ENCODE data around the gene RAB22A. TPM values are rescaled to one million over a fixed set of nuclear protein-coding genes. Genes with fewer than 3 reads are reported as not detected.
A peak's percentile ranks its signal among the peaks of the same experiment; 100 is the strongest.
"Not testable (repeated sequence)": the region's sequence is repeated elsewhere in the genome, so short reads cannot be mapped to it uniquely, and the experiment has no call there.

RAB22A gene
- total RNA-seq, 1 experiment from 2014 or later, result 25.4 TPM

- no peaks in the 10 kb centered on the region for H3K27me3 ChIP-seq
- H3K36me3 ChIP-seq, result peaks cover 25% of the 10 kb centered on the region
- no peak overlapping the region for H3K4me3 ChIP-seq
- no peak for DNase-seq
- no peak overlapping the region for H3K27ac ChIP-seq
- H3K4me1 ChIP-seq, result no peaks in the 10 kb centered on the region; the same call in 1 of the 2 replicates
- no peaks in the 10 kb centered on the region for H3K9me3 ChIP-seq (replicated peaks)
Observed at GRCh38 chr20:58344741-58345140, 35.2 kb downstream of the RAB22A start.

- no peak overlapping the region for H3K27ac ChIP-seq
- no peaks in the 10 kb centered on the region; the same call in 1 of the 2 replicates for H3K4me1 ChIP-seq
- no peaks in the 10 kb centered on the region for H3K9me3 ChIP-seq (replicated peaks)
- H3K4me3 ChIP-seq, result no peak overlapping the region
- peak in 1 of 2 experiments; percentile 57 for DNase-seq
- H3K27me3 ChIP-seq, result no peaks in the 10 kb centered on the region
- peaks cover 30% of the 10 kb centered on the region for H3K36me3 ChIP-seq
Observed at GRCh38 chr20:58349570-58349969, 40.1 kb downstream of the RAB22A start.

- H3K4me3 ChIP-seq, result no peak overlapping the region
- H3K9me3 ChIP-seq (replicated peaks), result no peaks in the 10 kb centered on the region
- H3K27me3 ChIP-seq, result no peaks in the 10 kb centered on the region
- no peak for DNase-seq
- no peaks in the 10 kb centered on the region; the same call in 1 of the 2 replicates for H3K4me1 ChIP-seq
- peaks cover 28% of the 10 kb centered on the region for H3K36me3 ChIP-seq
- no peak overlapping the region for H3K27ac ChIP-seq
Observed at GRCh38 chr20:58352468-58352867, 43.0 kb downstream of the RAB22A start.

GRCh38 chr20:58359441-58359840 is 49.9 kb downstream of the RAB22A start:
- H3K27ac ChIP-seq, result no peak overlapping the region
- peaks cover 37% of the 10 kb centered on the region for H3K36me3 ChIP-seq
- no peaks in the 10 kb centered on the region for H3K4me1 ChIP-seq
- no peak for DNase-seq
- H3K27me3 ChIP-seq, result no peaks in the 10 kb centered on the region
- no peak overlapping the region for H3K4me3 ChIP-seq
- H3K9me3 ChIP-seq (replicated peaks), result no peaks in the 10 kb centered on the region

GRCh38 chr20:58360936-58361335 is 51.4 kb downstream of the RAB22A start:
- H3K4me1 ChIP-seq, result no peaks in the 10 kb centered on the region
- no peak for DNase-seq
- no peak overlapping the region for H3K4me3 ChIP-seq
- no peak overlapping the region for H3K27ac ChIP-seq
- no peaks in the 10 kb centered on the region for H3K9me3 ChIP-seq (replicated peaks)
- H3K36me3 ChIP-seq, result peaks cover 27% of the 10 kb centered on the region
- no peaks in the 10 kb centered on the region for H3K27me3 ChIP-seq

- peaks cover 22% of the 10 kb centered on the region for H3K36me3 ChIP-seq
- DNase-seq, result no peak
- H3K4me1 ChIP-seq, result no peaks in the 10 kb centered on the region
- no peaks in the 10 kb centered on the region for H3K27me3 ChIP-seq
- no peak overlapping the region for H3K4me3 ChIP-seq
- no peak overlapping the region for H3K27ac ChIP-seq
- H3K9me3 ChIP-seq (replicated peaks), result no peaks in the 10 kb centered on the region
Observed at GRCh38 chr20:58361481-58362205, 52.1 kb downstream of the RAB22A start.

- Histone ChIP-seq H3K4me1 (no peaks in the 10 kb centered on the region), H3K27ac (no peak overlapping the region), H3K4me3 (no peak overlapping the region), H3K27me3 (no peaks in the 10 kb centered on the region), H3K9me3 (replicated peaks) (no peaks in the 10 kb centered on the region), H3K36me3 (peaks cover 25% of the 10 kb centered on the region)
- DNase-seq, result no peak
Observed at GRCh38 chr20:58362206-58362516, 52.6 kb downstream of the RAB22A start.

GRCh38 chr20:58362970-58363369 is 53.5 kb downstream of the RAB22A start:
- no peak overlapping the region for H3K4me3 ChIP-seq
- no peaks in the 10 kb centered on the region for H3K27me3 ChIP-seq
- no peaks in the 10 kb centered on the region for H3K9me3 ChIP-seq (replicated peaks)
- H3K27ac ChIP-seq, result no peak overlapping the region
- DNase-seq, result no peak
- no peaks in the 10 kb centered on the region for H3K4me1 ChIP-seq
- peaks cover 25% of the 10 kb centered on the region for H3K36me3 ChIP-seq

- no peak for DNase-seq
- peaks cover 15% of the 10 kb centered on the region for H3K36me3 ChIP-seq
- H3K4me3 ChIP-seq, result no peak overlapping the region
- H3K27me3 ChIP-seq, result no peaks in the 10 kb centered on the region
- no peaks in the 10 kb centered on the region for H3K4me1 ChIP-seq
- H3K9me3 ChIP-seq (replicated peaks), result no peaks in the 10 kb centered on the region
- H3K27ac ChIP-seq, result no peak overlapping the region
Observed at GRCh38 chr20:58366866-58367265, 57.4 kb downstream of the RAB22A start.

GRCh38 chr20:58372806-58373205 is 63.3 kb downstream of the RAB22A start:
- Histone ChIP-seq H3K4me1 (peaks cover 13% of the 10 kb centered on the region), H3K9me3 (replicated peaks) (no peaks in the 10 kb centered on the region), H3K27ac (no peak overlapping the region), H3K36me3 (no peaks in the 10 kb centered on the region), H3K27me3 (no peaks in the 10 kb centered on the region), H3K4me3 (no peak overlapping the region)
- peak; percentile 58 to 64 for DNase-seq

- H3K9me3 ChIP-seq (replicated peaks); H3K27ac ChIP-seq; H3K27me3 ChIP-seq; H3K4me3 ChIP-seq; DNase-seq; H3K36me3 ChIP-seq: not testable (repeated sequence)
- peaks cover 14% of the 10 kb centered on the region for H3K4me1 ChIP-seq
Observed at GRCh38 chr20:58373296-58373695, 63.8 kb downstream of the RAB22A start.

GRCh38 chr20:58374027-58374850 is 64.7 kb downstream of the RAB22A start:
- H3K4me3 ChIP-seq, result no peak overlapping the region
- DNase-seq, result no peak
- H3K27ac ChIP-seq, result no peak overlapping the region
- peaks cover 18% of the 10 kb centered on the region for H3K4me1 ChIP-seq
- H3K36me3 ChIP-seq, result no peaks in the 10 kb centered on the region
- no peaks in the 10 kb centered on the region for H3K9me3 ChIP-seq (replicated peaks)
- no peaks in the 10 kb centered on the region for H3K27me3 ChIP-seq

- Histone ChIP-seq H3K4me3 (no peak overlapping the region), H3K4me1 (peaks cover 18% of the 10 kb centered on the region), H3K27ac (no peak overlapping the region), H3K9me3 (replicated peaks) (0 out of 2 replicates have a peak, but pooled peaks cover 6% of the 10 kb centered on the region), H3K36me3 (no peaks in the 10 kb centered on the region), H3K27me3 (no peaks in the 10 kb centered on the region)
- DNase-seq, result peak in 1 of 2 experiments; percentile 41
Observed at GRCh38 chr20:58374906-58375758, 65.6 kb downstream of the RAB22A start.

- Histone ChIP-seq H3K27ac (no peak overlapping the region), H3K4me1 (peaks cover 18% of the 10 kb centered on the region), H3K9me3 (replicated peaks) (0 out of 2 replicates have a peak, but pooled peaks cover 6% of the 10 kb centered on the region), H3K4me3 (no peak overlapping the region), H3K36me3 (no peaks in the 10 kb centered on the region), H3K27me3 (no peaks in the 10 kb centered on the region)
- no peak for DNase-seq
Observed at GRCh38 chr20:58375759-58376352, 66.3 kb downstream of the RAB22A start.
